ENCODE data around the gene TLR3.

TLR3 gene

GRCh38 chr4:186024637-186025407, 44.1 kb upstream of the TLR3 start:
- no peak for DNase-seq
- no peak overlapping the region for H3K27ac ChIP-seq (ENCODE audit: insufficient read depth in 1 of 2, low read depth in 1 of 2, low read length in 2 of 2, poor library complexity in 1 of 2, severe bottlenecking in 2 of 2)
- 93% methylated on average over 13 of the region's 15 CpGs for WGBS (ENCODE audit: insufficient coverage)
- no peaks in the 10 kb centered on the region for H3K4me1 ChIP-seq (ENCODE audit: control extremely low read depth in 1 of 4, control insufficient read depth in 4 of 4, insufficient read depth in 4 of 4, low read length in 3 of 4)
- ChIA-PET CTCF (interaction anchor here (0.8 to 2.7 kb wide), 3 partner anchors 13 to 384 kb away, joined by 3 to 18 read pairs (median 3); no protein-coding TSS in a partner anchor), POLR2A (no interaction called here)
- no peaks in the 10 kb centered on the region for H3K36me3 ChIP-seq (ENCODE audit: control insufficient read depth in 4 of 4, insufficient read depth in 4 of 4, low read length in 3 of 4)
- H3K9me3 ChIP-seq (ENCODE audit: control extremely low read depth in 1 of 5, control insufficient read depth in 4 of 5, insufficient read depth in 2 of 5, low read depth in 1 of 5, low read length in 4 of 5): peaks cover 0 to 3% (median 0%) of the 10 kb centered on the region in 5 experiments
- H3K27me3 ChIP-seq (replicated peaks in 2 of 5; ENCODE audit: control insufficient read depth in 4 of 5, insufficient read depth in 5 of 5, low read length in 4 of 5): peaks cover 0 to 16% (median 8%) of the 10 kb centered on the region in 5 experiments
- H3K4me3 ChIP-seq (ENCODE audit: control insufficient read depth in 1 of 7, extremely low read depth in 1 of 7, insufficient read depth in 4 of 7, low read depth in 2 of 7, low read length in 6 of 7): no peak overlapping the region

GRCh38 chr4:186025408-186025690, 43.6 kb upstream of the TLR3 start:
- H3K9me3 ChIP-seq (ENCODE audit: control extremely low read depth in 1 of 5, control insufficient read depth in 4 of 5, insufficient read depth in 2 of 5, low read depth in 1 of 5, low read length in 4 of 5): peaks cover 0 to 3% (median 0%) of the 10 kb centered on the region in 5 experiments
- no peak overlapping the region for H3K27ac ChIP-seq (ENCODE audit: insufficient read depth in 1 of 2, low read depth in 1 of 2, low read length in 2 of 2, poor library complexity in 1 of 2, severe bottlenecking in 2 of 2)
- H3K36me3 ChIP-seq (ENCODE audit: control insufficient read depth in 4 of 4, insufficient read depth in 4 of 4, low read length in 3 of 4): no peaks in the 10 kb centered on the region
- H3K4me1 ChIP-seq (ENCODE audit: control extremely low read depth in 1 of 4, control insufficient read depth in 4 of 4, insufficient read depth in 4 of 4, low read length in 3 of 4): no peaks in the 10 kb centered on the region
- POLR2A ChIA-PET: no interaction called here
- DNase-seq: no peak
- CTCF ChIA-PET: interaction anchor here (2.0 to 2.7 kb wide), 2 partner anchors 12 to 385 kb away, joined by 9 to 18 read pairs; no protein-coding TSS in a partner anchor
- no peak overlapping the region for H3K4me3 ChIP-seq (ENCODE audit: control insufficient read depth in 1 of 7, extremely low read depth in 1 of 7, insufficient read depth in 4 of 7, low read depth in 2 of 7, low read length in 6 of 7)
- WGBS (ENCODE audit: insufficient coverage): 100% methylated on average over 3 of the region's 7 CpGs
- H3K27me3 ChIP-seq (replicated peaks in 2 of 5; ENCODE audit: control insufficient read depth in 4 of 5, insufficient read depth in 5 of 5, low read length in 4 of 5): peaks cover 0 to 21% (median 12%) of the 10 kb centered on the region in 5 experiments

- no peak overlapping the region for H3K27ac ChIP-seq (ENCODE audit: insufficient read depth in 1 of 2, low read depth in 1 of 2, low read length in 2 of 2, poor library complexity in 1 of 2, severe bottlenecking in 2 of 2)
- peaks cover 3 to 36% (median 15%) of the 10 kb centered on the region in 5 experiments for H3K27me3 ChIP-seq (replicated peaks in 2 of 5; ENCODE audit: control insufficient read depth in 4 of 5, insufficient read depth in 5 of 5, low read length in 4 of 5)
- H3K4me1 ChIP-seq (ENCODE audit: control extremely low read depth in 1 of 4, control insufficient read depth in 4 of 4, insufficient read depth in 4 of 4, low read length in 3 of 4): no peaks in the 10 kb centered on the region
- ChIA-PET CTCF (interaction anchor here (0.6 to 2.0 kb wide), 3 partner anchors 9 to 704 kb away, joined by 3 to 9 read pairs (median 3); no protein-coding TSS in a partner anchor), POLR2A (no interaction called here)
- peaks cover 0 to 3% (median 0%) of the 10 kb centered on the region in 5 experiments for H3K9me3 ChIP-seq (ENCODE audit: control extremely low read depth in 1 of 5, control insufficient read depth in 4 of 5, insufficient read depth in 2 of 5, low read depth in 1 of 5, low read length in 4 of 5)
- DNase-seq: no peak
- H3K4me3 ChIP-seq (ENCODE audit: control insufficient read depth in 1 of 7, extremely low read depth in 1 of 7, insufficient read depth in 4 of 7, low read depth in 2 of 7, low read length in 6 of 7): no peak overlapping the region
- WGBS (ENCODE audit: insufficient coverage): 100% methylated on average over 5 of the region's 5 CpGs
- no peaks in the 10 kb centered on the region for H3K36me3 ChIP-seq (ENCODE audit: control insufficient read depth in 4 of 4, insufficient read depth in 4 of 4, low read length in 3 of 4)
These were observed 41.6 kb upstream of the TLR3 start for GRCh38 chr4:186027405-186027804.

GRCh38 chr4:186029571-186030398, 39.2 kb upstream of the TLR3 start:
- Histone ChIP-seq H3K9me3 (ENCODE audit: control extremely low read depth in 1 of 5, control insufficient read depth in 4 of 5, insufficient read depth in 2 of 5, low read depth in 1 of 5, low read length in 4 of 5) (peaks cover 0 to 13% (median 3%) of the 10 kb centered on the region in 5 experiments), H3K27me3 (replicated peaks in 2 of 5; ENCODE audit: control insufficient read depth in 4 of 5, insufficient read depth in 5 of 5, low read length in 4 of 5) (peaks cover 3 to 36% (median 15%) of the 10 kb centered on the region in 5 experiments), H3K4me3 (ENCODE audit: control insufficient read depth in 1 of 7, extremely low read depth in 1 of 7, insufficient read depth in 4 of 7, low read depth in 2 of 7, low read length in 6 of 7) (no peak overlapping the region), H3K27ac (ENCODE audit: insufficient read depth in 1 of 2, low read depth in 1 of 2, low read length in 2 of 2, poor library complexity in 1 of 2, severe bottlenecking in 2 of 2) (no peak overlapping the region), H3K4me1 (ENCODE audit: control extremely low read depth in 1 of 4, control insufficient read depth in 4 of 4, insufficient read depth in 4 of 4, low read length in 3 of 4) (no peaks in the 10 kb centered on the region), H3K36me3 (ENCODE audit: control insufficient read depth in 4 of 4, insufficient read depth in 4 of 4, low read length in 3 of 4) (no peaks in the 10 kb centered on the region)
- no peak for DNase-seq
- ChIA-PET CTCF (interaction anchor here (2.3 kb wide), 1 partner anchor 9 kb away, joined by 8 read pairs; no protein-coding TSS in a partner anchor), POLR2A (no interaction called here)
- 60% methylated on average over 9 of the region's 11 CpGs for WGBS (ENCODE audit: insufficient coverage)

- Histone ChIP-seq H3K9me3 (ENCODE audit: control extremely low read depth in 1 of 5, control insufficient read depth in 4 of 5, insufficient read depth in 2 of 5, low read depth in 1 of 5, low read length in 4 of 5) (peaks cover 0 to 19% (median 9%) of the 10 kb centered on the region in 5 experiments), H3K27ac (ENCODE audit: insufficient read depth in 1 of 2, low read depth in 1 of 2, low read length in 2 of 2, poor library complexity in 1 of 2, severe bottlenecking in 2 of 2) (no peak overlapping the region), H3K4me1 (ENCODE audit: control extremely low read depth in 1 of 4, control insufficient read depth in 4 of 4, insufficient read depth in 4 of 4, low read length in 3 of 4) (no peaks in the 10 kb centered on the region), H3K4me3 (ENCODE audit: control insufficient read depth in 1 of 7, extremely low read depth in 1 of 7, insufficient read depth in 4 of 7, low read depth in 2 of 7, low read length in 6 of 7) (no peak overlapping the region), H3K36me3 (ENCODE audit: control insufficient read depth in 4 of 4, insufficient read depth in 4 of 4, low read length in 3 of 4) (no peaks in the 10 kb centered on the region), H3K27me3 (replicated peaks in 2 of 5; ENCODE audit: control insufficient read depth in 4 of 5, insufficient read depth in 5 of 5, low read length in 4 of 5) (peaks cover 3 to 34% (median 15%) of the 10 kb centered on the region in 5 experiments)
- DNase-seq: no peak
- CTCF ChIA-PET: interaction anchor here (2.3 kb wide), 1 partner anchor 9 kb away, joined by 8 read pairs; no protein-coding TSS in a partner anchor
- 88% methylated on average over 3 of the region's 4 CpGs for WGBS (ENCODE audit: insufficient coverage)
- POLR2A ChIA-PET: no interaction called here
These were observed 38.6 kb upstream of the TLR3 start for GRCh38 chr4:186030399-186030775.

- ChIA-PET POLR2A (no interaction called here), CTCF (interaction anchor here (2.3 kb wide), 1 partner anchor 8 kb away, joined by 8 read pairs; no protein-coding TSS in a partner anchor)
- Histone ChIP-seq H3K36me3 (ENCODE audit: control insufficient read depth in 4 of 4, insufficient read depth in 4 of 4, low read length in 3 of 4) (no peaks in the 10 kb centered on the region), H3K4me3 (ENCODE audit: control insufficient read depth in 1 of 7, extremely low read depth in 1 of 7, insufficient read depth in 4 of 7, low read depth in 2 of 7, low read length in 6 of 7) (no peak overlapping the region), H3K9me3 (ENCODE audit: control extremely low read depth in 1 of 5, control insufficient read depth in 4 of 5, insufficient read depth in 2 of 5, low read depth in 1 of 5, low read length in 4 of 5) (peaks cover 0 to 19% (median 9%) of the 10 kb centered on the region in 5 experiments), H3K27me3 (replicated peaks in 2 of 5; ENCODE audit: control insufficient read depth in 4 of 5, insufficient read depth in 5 of 5, low read length in 4 of 5) (peaks cover 3 to 34% (median 15%) of the 10 kb centered on the region in 5 experiments), H3K27ac (ENCODE audit: insufficient read depth in 1 of 2, low read depth in 1 of 2, low read length in 2 of 2, poor library complexity in 1 of 2, severe bottlenecking in 2 of 2) (no peak overlapping the region), H3K4me1 (ENCODE audit: control extremely low read depth in 1 of 4, control insufficient read depth in 4 of 4, insufficient read depth in 4 of 4, low read length in 3 of 4) (no peaks in the 10 kb centered on the region)
- no peak for DNase-seq
- 43% methylated on average over 3 of the region's 3 CpGs for WGBS (ENCODE audit: insufficient coverage)
These were observed 38.2 kb upstream of the TLR3 start for GRCh38 chr4:186030795-186031194.
